Keratinocyte (primary cell): ENCODE data around the gene STRA6. TPM values are rescaled to one million over a fixed set of nuclear protein-coding genes. Genes with fewer than 3 reads are reported as not detected.

ENCODE experiments used
- DNase-seq: peaks from one replicate; pipeline ENCODE4 v3.0.0-alpha.2; 2011; ENCODE audit warnings: low read depth, missing footprints, low spot score
- FAIRE-seq: peaks from 2 replicates; lab custom pipeline; 2011; peaks lifted over from hg19 to GRCh38; lab: Jason Lieb, UNC
- H2AFZ ChIP-seq: 2 replicates; pipeline ENCODE4 v1.6.0; 2012; ENCODE audit warnings: low read length, control low read depth, inconsistent platforms; ENCODE audit not compliant: control insufficient read depth
- H3K27ac ChIP-seq: 2 replicates; pipeline ENCODE4 v1.5.1; 2011; ENCODE audit warnings: low read length; ENCODE audit not compliant: control insufficient read depth, insufficient read depth
- H3K27me3 ChIP-seq: 3 replicates; pipeline ENCODE4 v1.6.0; 2011; ENCODE audit warnings: low read length; ENCODE audit not compliant: control insufficient read depth, insufficient read depth; ENCODE audit errors: extremely low read depth
- H3K36me3 ChIP-seq, 2 experiments: 2 replicates in 1 of 2; 3 replicates in 1 of 2; pipeline ENCODE4 v1.5.1; 2011; ENCODE audit warnings: low read length in 2 of 2, mild to moderate bottlenecking in 1 of 2; ENCODE audit not compliant: control insufficient read depth in 2 of 2, insufficient read depth in 2 of 2; ENCODE audit errors: extremely low read depth in 1 of 2
- H3K4me1 ChIP-seq: 3 replicates; pipeline ENCODE4 v1.5.1; 2011; ENCODE audit warnings: low read length; ENCODE audit not compliant: control insufficient read depth, insufficient read depth; ENCODE audit errors: extremely low read depth
- H3K4me2 ChIP-seq: 3 replicates; pipeline ENCODE4 v1.6.0; 2011; ENCODE audit warnings: low read depth, low read length; ENCODE audit not compliant: control insufficient read depth, insufficient read depth; ENCODE audit errors: extremely low read depth
- H3K4me3 ChIP-seq, 3 experiments: fragments of 200-600 bp in 1 of 3; sonication (generic) in 1 of 3; 2 replicates in 2 of 3; 3 replicates in 1 of 3; pipeline ENCODE4 v1.5.1; 2011 to 2016; ENCODE audit warnings: low read length in 3 of 3, mild to moderate bottlenecking in 3 of 3, control low read depth in 2 of 3, inconsistent platforms in 1 of 3, low read depth in 1 of 3, mixed read lengths in 1 of 3, mixed run types in 1 of 3, moderate library complexity in 1 of 3; ENCODE audit not compliant: control insufficient read depth in 2 of 3, insufficient read depth in 2 of 3; ENCODE audit errors: extremely low read depth in 1 of 3
- H3K79me2 ChIP-seq: 2 replicates; pipeline ENCODE4 v1.6.0; 2012; ENCODE audit warnings: low read length; ENCODE audit not compliant: control insufficient read depth, insufficient read depth
- H3K9ac ChIP-seq: 3 replicates; pipeline ENCODE4 v1.6.0; 2011; ENCODE audit warnings: low read length; ENCODE audit not compliant: control insufficient read depth, insufficient read depth; ENCODE audit errors: extremely low read depth
- H3K9me1 ChIP-seq: 3 replicates; pipeline ENCODE4 v1.6.0; 2011; ENCODE audit warnings: low read length; ENCODE audit not compliant: control insufficient read depth, insufficient read depth; ENCODE audit errors: extremely low read depth
- H3K9me3 ChIP-seq: 2 replicates; pipeline ENCODE4 v1.5.1; 2012; ENCODE audit warnings: low read depth, low read length; ENCODE audit not compliant: control insufficient read depth
- H4K20me1 ChIP-seq: 3 replicates; pipeline ENCODE4 v1.6.0; 2011; ENCODE audit warnings: low read length; ENCODE audit not compliant: control insufficient read depth, insufficient read depth; ENCODE audit errors: extremely low read depth
- CTCF ChIP-seq, 3 experiments: IDR thresholded peaks in 1 of 3; conservative IDR thresholded peaks in 1 of 3; optimal IDR thresholded peaks in 1 of 3; 2 replicates in 2 of 3; 3 replicates in 1 of 3; pipeline versions ENCODE3 to v1.5.1; 2011; ENCODE audit warnings: low read length in 3 of 3, mild to moderate bottlenecking in 3 of 3, moderate library complexity in 2 of 3, control low read depth in 1 of 3, inconsistent platforms in 1 of 3; ENCODE audit not compliant: insufficient read depth in 2 of 3; ENCODE audit errors: extremely low read depth in 1 of 3
- EZH2 ChIP-seq: IDR thresholded peaks from one replicate; pipeline ENCODE4 v1.6.1; 2012; ENCODE audit warnings: inconsistent platforms, mild to moderate bottlenecking, low read length, moderate library complexity
- dilution Hi-C: fragments of 300-500 bp; cut with MboI; formaldehyde crosslinking; loops from one replicate; pipeline ENCODE4 v1.7.0; 2020; ENCODE audit warnings: low sequenced_read_pairs; ENCODE audit not compliant: extremely low pct_ligation_motif_present
- polyA plus RNA-seq, 5 experiments: library from polyadenylated mRNA; depleted of rRNA in 3 of 5; stranded (reverse) in 3 of 5; stranded (forward) in 1 of 5; unstranded in 1 of 5; fragments of >200 nt; gene quantifications; 1 replicate in 1 of 5; 2 replicates in 3 of 5; 3 replicates in 1 of 5; pipeline versions ENCODE4 v1.2.1 to v1.2.3, GENCODE V29; 2011 to 2012; ENCODE audit warnings: missing spikeins in 2 of 5, low read depth in 1 of 5, low replicate concordance in 1 of 5

STRA6 gene
- polyA plus RNA-seq, 1 donor (not counting 4 experiments of a cell fraction or from before 2014, with no cell fraction given) = not detected

DNA sequence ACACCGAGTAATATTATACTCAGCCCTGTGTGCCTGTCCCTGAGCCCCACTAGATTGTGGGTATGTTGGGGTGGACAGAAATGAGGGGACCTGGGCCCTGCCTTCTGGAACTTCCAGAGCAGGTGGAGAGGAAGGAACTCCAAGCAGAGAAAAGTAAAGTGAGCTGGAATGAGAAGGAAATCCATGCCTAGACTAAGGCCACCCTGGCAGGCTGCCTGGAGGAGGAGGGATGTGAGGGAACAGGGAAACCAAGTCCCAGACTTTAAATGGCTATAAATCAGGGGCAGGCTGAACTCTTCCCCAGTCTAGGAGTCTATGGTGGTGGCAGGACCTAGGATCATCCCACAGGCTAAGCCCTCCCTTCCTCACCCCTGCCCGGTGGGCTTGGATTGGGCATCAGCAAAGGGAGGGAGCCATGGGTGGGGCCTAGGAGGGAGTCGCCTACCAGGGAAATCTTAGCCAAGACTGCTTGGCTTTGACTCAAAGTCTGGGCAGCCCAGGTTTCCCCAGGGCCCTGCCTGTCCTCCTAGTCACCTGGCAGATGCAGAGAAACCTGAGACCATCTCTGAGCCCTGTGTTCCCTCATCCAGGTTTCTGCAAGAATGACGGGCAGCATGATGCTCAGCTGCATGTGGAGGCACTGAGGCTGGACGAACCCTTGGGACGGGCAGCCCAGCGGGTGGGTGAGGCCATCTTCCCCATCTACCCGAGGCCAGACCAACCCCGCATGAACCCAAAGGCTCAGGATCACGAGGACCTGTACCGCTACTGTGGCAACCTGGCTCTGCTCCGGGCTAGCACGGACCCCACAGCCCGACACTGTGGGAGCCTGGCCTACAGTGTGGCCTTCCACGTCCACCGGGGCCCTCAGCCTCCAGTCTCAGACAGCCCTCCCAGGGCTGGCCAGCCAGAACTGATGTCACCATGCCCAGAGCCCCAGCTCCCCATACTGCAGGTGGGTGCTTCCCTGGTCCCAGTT is 15.6 kb upstream of the STRA6 start:
- TF ChIP-seq CTCF (optimal IDR thresholded peaks at IDR 0.05 in 1 of 3, IDR thresholded peaks at IDR 0.05 in 1 of 3, conservative IDR thresholded peaks at IDR 0.05 in 1 of 3; ENCODE audit: extremely low read depth in 1 of 3, insufficient read depth in 2 of 3, low read length in 3 of 3) (no peak), EZH2 (no peak)
- H3K9me3 ChIP-seq = no peaks in the 10 kb centered on the region
- H3K4me3 ChIP-seq = no peak overlapping the region
- no peak overlapping the region for H2AFZ ChIP-seq
- H3K4me2 ChIP-seq = no peak overlapping the region
- no peaks in the 10 kb centered on the region for H4K20me1 ChIP-seq
- no peaks in the 10 kb centered on the region for H3K36me3 ChIP-seq
- FAIRE-seq (no peak), DNase-seq (no peak)
- H3K27me3 ChIP-seq = peaks cover 60% of the 10 kb centered on the region
- no peak overlapping the region for H3K9ac ChIP-seq
- dilution Hi-C loops = no loop called here
- H3K27ac ChIP-seq = no peak overlapping the region
- H3K9me1 ChIP-seq = no peaks in the 10 kb centered on the region
- peaks cover 5% of the 10 kb centered on the region for H3K4me1 ChIP-seq
- H3K79me2 ChIP-seq = no peaks in the 10 kb centered on the region

GRCh38 chr15:74216949-74217348 is 14.4 kb upstream of the STRA6 start:
- Histone ChIP-seq H3K27ac (no peak overlapping the region), H3K9ac (no peak overlapping the region), H3K4me2 (no peak overlapping the region), H3K4me1 (peaks cover 5% of the 10 kb centered on the region), H2AFZ (no peak overlapping the region), H3K9me1 (no peaks in the 10 kb centered on the region), H3K27me3 (peaks cover 48% of the 10 kb centered on the region), H3K79me2 (no peaks in the 10 kb centered on the region), H3K36me3 (no peaks in the 10 kb centered on the region), H4K20me1 (no peaks in the 10 kb centered on the region), H3K4me3 (no peak overlapping the region), H3K9me3 (no peaks in the 10 kb centered on the region)
- dilution Hi-C loops = no loop called here
- TF ChIP-seq EZH2 (no peak), CTCF (optimal IDR thresholded peaks at IDR 0.05 in 1 of 3, IDR thresholded peaks at IDR 0.05 in 1 of 3, conservative IDR thresholded peaks at IDR 0.05 in 1 of 3; ENCODE audit: extremely low read depth in 1 of 3, insufficient read depth in 2 of 3, low read length in 3 of 3) (no peak)
- no peak for DNase-seq
- FAIRE-seq = no peak
